K562 (cell line): ENCODE results near the gene YTHDF1. TPM values are rescaled to one million over a fixed set of nuclear protein-coding genes. Genes with fewer than 3 reads are reported as not detected.

Experiments used
- ATAC-seq: fragments of 200-7000 bp; cut with Tn5 transposase; 3 replicates; pipeline ENCODE4 v1.9.1; 2020; ENCODE audit warnings: moderate library complexity
- BruUV-seq: library from RNA; stranded (reverse); fragments of 400-500 nt; replicated peaks from 2 replicates; lab custom pipeline; 2021; lab: Mats Ljungman, UMichigan
- CTCF ChIA-PET: fragments of 300-600 bp; formaldehyde crosslinking; extraction: SDS; loops from one replicate; lab custom pipeline; 2021; ENCODE audit warnings: low intra/inter-chr PET ratio; lab: Yijun Ruan, JAX
- POLR2A ChIA-PET: fragments of 300-600, 350-650 bp; sonication (Branson Sonifier 250); formaldehyde crosslinking; extraction: SDS; loops from one replicate; lab custom pipeline; 2021; ENCODE audit warnings: antibody characterized with exemption, inconsistent platforms; lab: Yijun Ruan, JAX
- DNase-seq, 4 experiments: peaks; one replicate each; pipeline versions ENCODE4 v3.0.0 to v3.0.0-alpha.2; 2011 to 2018; ENCODE audit warnings: low spot score in 3 of 4, mixed read lengths in 3 of 4; ENCODE audit errors: extremely low read depth in 1 of 4
- FAIRE-seq: peaks from 2 replicates; lab custom pipeline; 2011; peaks lifted over from hg19 to GRCh38; lab: Jason Lieb, UNC
- H2AFZ ChIP-seq: 2 replicates; pipeline ENCODE4 v1.6.0; 2011; ENCODE audit warnings: low read depth, low read length, control low read depth, inconsistent platforms
- H3K27ac ChIP-seq: fragments of 200-600 bp; 3 replicates; pipeline ENCODE4 v1.8.0; 2011; ENCODE audit warnings: low read depth, mild to moderate bottlenecking, control low read depth, inconsistent platforms, low read length, moderate library complexity, mixed read lengths; ENCODE audit errors: extremely low read depth
- H3K27me3 ChIP-seq, 2 experiments: fragments of 300-600 bp in 1 of 2; 2 replicates in 1 of 2; 3 replicates in 1 of 2; pipeline versions ENCODE4 v1.6.0 to v1.8.0; 2011; ENCODE audit warnings: inconsistent platforms in 2 of 2, low read length in 2 of 2, mild to moderate bottlenecking in 1 of 2, mixed read lengths in 1 of 2, moderate library complexity in 1 of 2; ENCODE audit not compliant: control insufficient read depth in 2 of 2, insufficient read depth in 2 of 2
- H3K36me3 ChIP-seq: fragments of 300-600 bp; 3 replicates; pipeline ENCODE4 v1.8.0; 2011; ENCODE audit warnings: mild to moderate bottlenecking, low read length, inconsistent platforms; ENCODE audit not compliant: control insufficient read depth, insufficient read depth
- H3K4me1 ChIP-seq, 2 experiments: fragments of 200-600 bp in 1 of 2; replicated peaks in 1 of 2; 2 replicates in 1 of 2; 3 replicates in 1 of 2; pipeline versions ENCODE4 v1.5.1 to v1.8.0; 2011; ENCODE audit warnings: inconsistent platforms in 2 of 2, low read length in 2 of 2, mild to moderate bottlenecking in 1 of 2, mixed read lengths in 1 of 2, moderate library complexity in 1 of 2; ENCODE audit not compliant: control insufficient read depth in 2 of 2, insufficient read depth in 2 of 2
- H3K4me2 ChIP-seq: 2 replicates; pipeline ENCODE4 v1.6.1; 2011; ENCODE audit warnings: low read length, control low read depth, inconsistent platforms, mixed read lengths; ENCODE audit not compliant: insufficient read depth
- H3K4me3 ChIP-seq: fragments of 200-600 bp; sonication (generic), shearing (Covaris generic); 2 replicates; pipeline ENCODE4 v1.5.1; 2016; ENCODE audit warnings: control low read depth, inconsistent platforms
- H3K79me2 ChIP-seq: fragments of 200-600 bp; 3 replicates; pipeline ENCODE4 v1.8.0; 2011; ENCODE audit warnings: low read length, inconsistent platforms; ENCODE audit not compliant: control insufficient read depth, insufficient read depth
- H3K9ac ChIP-seq, 2 experiments: 2 replicates each; pipeline versions ENCODE4 v1.6.0 to v1.6.1; 2011; ENCODE audit warnings: low read depth in 2 of 2, low read length in 2 of 2, control low read depth in 1 of 2, inconsistent platforms in 1 of 2, mild to moderate bottlenecking in 1 of 2, mixed read lengths in 1 of 2; ENCODE audit not compliant: insufficient read depth in 1 of 2
- H3K9me1 ChIP-seq: one replicate; pipeline ENCODE4 v1.6.0; 2011; ENCODE audit warnings: inconsistent platforms, mild to moderate bottlenecking, low read length, moderate library complexity; ENCODE audit not compliant: control insufficient read depth, insufficient read depth
- H3K9me3 ChIP-seq: replicated peaks from 2 replicates; pipeline ENCODE4 v1.5.1; 2011; ENCODE audit warnings: low read depth, low read length, inconsistent platforms; ENCODE audit not compliant: control insufficient read depth, insufficient read depth
- H4K20me1 ChIP-seq: replicated peaks from 2 replicates; pipeline ENCODE4 v1.6.1; 2011; ENCODE audit warnings: low read length, inconsistent platforms, mixed read lengths; ENCODE audit not compliant: control insufficient read depth, insufficient read depth
- AFF1 ChIP-seq, 2 experiments: fragments of 450-650 bp; IDR thresholded peaks; 2 replicates each; pipeline ENCODE4 v1.6.1; 2018; ENCODE audit warnings: mild to moderate bottlenecking in 2 of 2, low read depth in 1 of 2; ENCODE audit not compliant: partially characterized antibody in 2 of 2
- ATF6 ChIP-seq: sonication (generic); formaldehyde crosslinking; IDR thresholded peaks from 2 replicates; pipeline ENCODE4 v1.4.0; 2020; ENCODE audit warnings: mild to moderate bottlenecking, missing genetic modification reagents
- CTCF ChIP-seq, 3 experiments: IDR thresholded peaks in 2 of 3; conservative IDR thresholded peaks in 1 of 3; 2 replicates each; pipeline ENCODE4 v1.5.1; 2011 to 2012; ENCODE audit warnings: low read length in 3 of 3, mild to moderate bottlenecking in 3 of 3, control low read depth in 2 of 3, improper control_type of control experiment in 1 of 3, inconsistent platforms in 1 of 3, low read depth in 1 of 3, mixed read lengths in 1 of 3, moderate library complexity in 1 of 3; ENCODE audit not compliant: insufficient read depth in 2 of 3
- HMGXB4 ChIP-seq: sonication (generic); formaldehyde crosslinking; IDR thresholded peaks from 2 replicates; pipeline ENCODE4 v1.8.1; 2023; ENCODE audit warnings: mild to moderate bottlenecking, missing genetic modification reagents
- IRF1 ChIP-seq: sonication (generic); formaldehyde crosslinking; IDR thresholded peaks from 2 replicates; pipeline ENCODE4 v1.8.0; 2022; ENCODE audit warnings: missing genetic modification reagents, mild to moderate bottlenecking, borderline replicate concordance
- KHSRP ChIP-seq: fragments of 450-650 bp; IDR thresholded peaks from 2 replicates; pipeline ENCODE4 v1.6.1; 2017
- XRCC3 ChIP-seq: fragments of 450-650 bp; IDR thresholded peaks from 2 replicates; pipeline ENCODE4 v1.6.1; 2017; ENCODE audit warnings: mild to moderate bottlenecking, moderate library complexity
- WGBS: fragments of 100-300 bp; shearing (Covaris generic); methylation state at CpG from one replicate; pipeline ENCODE4 v1.1.6; 2016; ENCODE audit warnings: low coverage, mixed read lengths; ENCODE audit not compliant: insufficient coverage; ENCODE audit errors: missing lambda C conversion rate; 5-methylcytosine and 5-hydroxymethylcytosine counted together
- in situ Hi-C: fragments of 300-500 bp; cut with MboI; formaldehyde crosslinking; loops from 4 replicates; pipeline ENCODE4 v1.15.0; 2018; ENCODE audit warnings: inconsistent platforms, mixed read lengths
- intact Hi-C: fragments of 100-400 bp; cut with micrococcal nuclease; formaldehyde crosslinking; loops from 2 replicates; pipeline ENCODE4 v1.14.2; 2022
- polyA plus RNA-seq, 8 experiments: library from polyadenylated mRNA; depleted of rRNA in 4 of 8; stranded (reverse) in 5 of 8; unstranded in 3 of 8; fragments of >200 nt; fragmentation: Nextera tagmentation in 2 of 8; fragmentation: Illumina TruSeq in 1 of 8; extraction: Ambion mirVana in 2 of 8; extraction: Trizol in 1 of 8; gene quantifications; 2 replicates each; pipeline versions ENCODE4 v1.2.1 to v1.2.3, GENCODE V29; 2011 to 2014; ENCODE audit warnings: inconsistent platforms in 1 of 8, missing spikeins in 1 of 8
- total RNA-seq, 7 experiments: library from RNA; depleted of rRNA in 6 of 7; stranded (reverse); fragments of >200 nt in 6 of 7; fragmentation: Illumina TruSeq in 2 of 7; extraction: Trizol in 2 of 7; gene quantifications; 2 replicates each; pipeline versions ENCODE4 v1.2.1 to v1.2.3, GENCODE V29; 2011 to 2021; ENCODE audit warnings: low replicate concordance in 1 of 7

YTHDF1 gene
- total and polyA plus RNA-seq, 9 of the 15 experiments (the other 6 are each of a cell fraction or from before 2014, with no cell fraction given) = 10.1 to 42.4 (median 27.8) TPM

DNA sequence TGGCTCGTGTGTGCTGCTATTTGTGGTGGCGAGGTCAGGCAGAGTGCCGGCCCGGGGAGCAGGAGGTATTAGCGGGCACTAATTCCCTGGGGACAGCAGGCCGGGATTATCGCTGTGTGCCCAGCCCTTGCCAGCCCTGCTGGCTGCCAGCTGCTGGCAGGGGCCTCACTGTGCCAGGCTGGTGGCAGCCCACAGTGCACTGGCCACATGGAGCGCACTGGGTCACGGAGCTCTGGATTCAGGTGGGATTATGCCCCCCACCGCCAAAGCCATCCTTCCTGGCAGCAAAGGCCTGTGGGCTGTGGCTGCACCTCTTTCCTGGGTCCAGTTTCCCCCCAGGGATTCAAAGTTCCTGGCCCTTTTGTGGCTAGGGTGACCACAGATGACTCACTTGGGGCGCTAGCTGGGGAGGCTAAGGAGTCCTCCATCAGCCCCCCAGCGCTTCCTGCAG is 59.7 kb downstream of the YTHDF1 start:
- intact Hi-C loops = no loop called here
- no peak for DNase-seq
- no peak for TF ChIP-seq ATF6 (CRISPR knock-in tag)
- TF ChIP-seq HMGXB4 (CRISPR knock-in tag) = no peak
- no peak for TF ChIP-seq CTCF (IDR thresholded peaks at IDR 0.05 in 2 of 3, conservative IDR thresholded peaks at IDR 0.05 in 1 of 3; ENCODE audit: insufficient read depth in 2 of 3, low read depth in 1 of 3, low read length in 3 of 3)
- TF ChIP-seq KHSRP = no peak
- TF ChIP-seq XRCC3 = no peak
- TF ChIP-seq AFF1 (IDR thresholded peaks at IDR 0.05; ENCODE audit: low read depth in 1 of 2, partially characterized antibody in 2 of 2) = no peak
- no peak for TF ChIP-seq IRF1 (CRISPR knock-in tag)
- TF ChIP-seq, all 486 proteins: peak for 0

More for the DNA sequence above, 59.7 kb downstream of the YTHDF1 start:
- Histone ChIP-seq H3K9me3 (no peaks in the 10 kb centered on the region), H3K4me3 (no peak overlapping the region), H3K9me1 (no peaks in the 10 kb centered on the region), H3K27me3 (peaks cover 18 to 75% of the 10 kb centered on the region in 2 experiments; a peak in 4 of 5 replicates), H3K4me2 (no peak overlapping the region), H2AFZ (no peak overlapping the region), H3K4me1 (peaks cover 0 to 8% of the 10 kb centered on the region in 2 experiments; a peak in 2 of 5 replicates), H3K9ac (no peak overlapping the region), H3K79me2 (no peaks in the 10 kb centered on the region), H3K36me3 (no peaks in the 10 kb centered on the region), H4K20me1 (peaks cover 5% of the 10 kb centered on the region; the same call in 1 of the 2 replicates), H3K27ac (no peak overlapping the region)
- no TSS peak for BruUV-seq
- FAIRE-seq (no peak), ATAC-seq (no peak)
- WGBS = under 1% methylated on average over 11 of the region's 12 CpGs
- CTCF ChIA-PET = no interaction called here
- POLR2A ChIA-PET = no interaction called here
- in situ Hi-C loops = no loop called here
